Coronary artery (tissue), 2 donors: ENCODE results near the gene PTP4A1.

Experiments used
- DNase-seq: peaks from one replicate; pipeline ENCODE4 v3.0.0-alpha.2; 2017; ENCODE audit warnings: low spot score
- H3K27ac ChIP-seq, 2 donors: fragments of 200-600 bp; sonication (generic); one replicate each; pipeline ENCODE4 v1.5.1; 2016 to 2019
- H3K4me3 ChIP-seq: fragments of 200-600 bp; sonication (generic); 2 replicates; pipeline ENCODE4 v1.5.1; 2016; ENCODE audit warnings: mild to moderate bottlenecking, moderate library complexity
- TF ChIP-seq, protein P1 (sequence below): fragments of 200-600 bp; sonication (generic); IDR thresholded peaks from one replicate; pipeline ENCODE4 v1.5.1; 2019; ENCODE audit warnings: antibody characterized with exemption

Gene PTP4A1

DNA sequence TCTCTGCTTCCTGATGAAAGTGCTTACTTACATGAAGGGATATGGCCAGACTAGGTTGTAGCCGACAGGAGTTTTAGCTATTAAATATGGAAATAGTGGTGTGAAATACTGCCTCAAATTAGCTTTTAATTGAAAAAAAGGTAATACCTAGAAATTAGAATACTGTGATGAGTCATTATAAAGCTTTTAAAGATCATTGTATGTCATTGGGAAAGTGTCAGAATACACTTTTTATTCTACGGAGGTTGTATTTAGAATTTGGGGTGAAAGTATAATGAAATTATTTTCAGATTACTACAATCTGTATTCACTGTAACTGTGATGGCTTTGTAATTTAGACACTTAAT is 2.2 kb downstream of the PTP4A1 start:
- H3K4me3 ChIP-seq = peak overlapping the region; percentile 85
- no peak for DNase-seq
- H3K27ac ChIP-seq = peak overlapping the region; percentile 98 to 100
- TF ChIP-seq, protein P1, sequence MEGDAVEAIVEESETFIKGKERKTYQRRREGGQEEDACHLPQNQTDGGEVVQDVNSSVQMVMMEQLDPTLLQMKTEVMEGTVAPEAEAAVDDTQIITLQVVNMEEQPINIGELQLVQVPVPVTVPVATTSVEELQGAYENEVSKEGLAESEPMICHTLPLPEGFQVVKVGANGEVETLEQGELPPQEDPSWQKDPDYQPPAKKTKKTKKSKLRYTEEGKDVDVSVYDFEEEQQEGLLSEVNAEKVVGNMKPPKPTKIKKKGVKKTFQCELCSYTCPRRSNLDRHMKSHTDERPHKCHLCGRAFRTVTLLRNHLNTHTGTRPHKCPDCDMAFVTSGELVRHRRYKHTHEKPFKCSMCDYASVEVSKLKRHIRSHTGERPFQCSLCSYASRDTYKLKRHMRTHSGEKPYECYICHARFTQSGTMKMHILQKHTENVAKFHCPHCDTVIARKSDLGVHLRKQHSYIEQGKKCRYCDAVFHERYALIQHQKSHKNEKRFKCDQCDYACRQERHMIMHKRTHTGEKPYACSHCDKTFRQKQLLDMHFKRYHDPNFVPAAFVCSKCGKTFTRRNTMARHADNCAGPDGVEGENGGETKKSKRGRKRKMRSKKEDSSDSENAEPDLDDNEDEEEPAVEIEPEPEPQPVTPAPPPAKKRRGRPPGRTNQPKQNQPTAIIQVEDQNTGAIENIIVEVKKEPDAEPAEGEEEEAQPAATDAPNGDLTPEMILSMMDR = no peak

DNA sequence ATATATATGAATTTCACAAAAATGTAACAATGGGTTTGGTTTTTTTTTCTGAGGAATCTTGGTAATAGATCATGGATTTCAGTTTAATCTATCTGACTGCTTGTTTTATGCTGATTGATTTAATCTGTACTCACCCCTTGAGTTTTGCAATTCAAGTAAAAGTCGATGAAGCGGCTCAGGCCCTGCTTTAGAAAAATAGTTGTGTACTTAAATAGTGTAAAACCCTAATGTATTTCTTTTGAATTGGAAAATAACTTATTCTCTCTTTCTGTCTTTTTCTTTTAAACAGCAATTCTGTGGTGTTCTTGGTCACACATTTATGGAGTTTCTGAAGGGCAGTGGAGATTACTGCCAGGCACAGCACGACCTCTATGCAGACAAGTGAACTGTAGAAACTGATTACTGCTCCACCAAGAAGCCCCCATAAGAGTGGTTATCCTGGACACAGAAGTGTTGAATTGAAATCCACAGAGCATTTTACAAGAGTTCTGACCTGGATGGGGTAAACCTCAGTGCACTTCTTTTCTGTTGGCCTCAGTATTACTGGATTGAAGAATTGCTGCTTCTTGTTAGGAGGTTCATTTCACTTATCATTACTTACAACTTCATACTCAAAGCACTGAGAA is 4.0 kb downstream of the PTP4A1 start:
- TF ChIP-seq, protein P1 = no peak
- no peak overlapping the region for H3K4me3 ChIP-seq
- no peak for DNase-seq
- no peak overlapping the region for H3K27ac ChIP-seq

DNA sequence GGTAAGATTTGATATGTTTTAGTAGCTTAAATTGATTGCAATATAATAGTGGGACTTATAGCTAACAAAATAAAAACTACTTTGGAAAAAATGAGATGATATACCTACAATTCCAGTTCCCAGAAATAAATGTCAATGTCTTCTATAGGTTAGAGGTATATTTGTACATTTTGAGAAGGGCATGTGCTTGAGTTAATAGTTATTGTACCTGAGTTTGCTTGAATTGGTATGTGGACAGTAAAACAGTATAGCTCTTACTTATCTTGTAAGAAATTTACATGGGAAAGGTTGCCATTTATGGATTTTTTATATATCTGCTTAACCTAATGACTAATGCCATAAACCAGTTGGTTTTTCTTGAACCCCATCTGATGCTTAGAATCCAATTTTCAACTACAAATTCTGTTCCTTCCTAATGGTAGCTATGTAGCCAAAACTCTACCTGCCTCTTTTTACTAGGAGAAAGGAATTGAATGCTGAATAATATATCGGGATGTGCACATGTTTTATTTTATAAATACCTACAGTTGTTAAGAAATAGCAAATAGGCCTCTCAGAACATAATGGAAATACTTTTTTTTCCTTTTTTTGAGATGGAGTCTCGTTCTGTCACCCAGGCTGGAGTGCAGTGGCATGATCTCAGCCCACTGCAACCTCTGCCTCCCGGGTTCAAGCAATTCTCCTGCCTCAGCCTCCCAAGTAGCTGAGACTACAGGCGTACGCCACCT is 4.9 kb downstream of the PTP4A1 start:
- H3K4me3 ChIP-seq = no peak overlapping the region
- DNase-seq = no peak
- TF ChIP-seq, protein P1 = no peak
- H3K27ac ChIP-seq = no peak overlapping the region

DNA sequence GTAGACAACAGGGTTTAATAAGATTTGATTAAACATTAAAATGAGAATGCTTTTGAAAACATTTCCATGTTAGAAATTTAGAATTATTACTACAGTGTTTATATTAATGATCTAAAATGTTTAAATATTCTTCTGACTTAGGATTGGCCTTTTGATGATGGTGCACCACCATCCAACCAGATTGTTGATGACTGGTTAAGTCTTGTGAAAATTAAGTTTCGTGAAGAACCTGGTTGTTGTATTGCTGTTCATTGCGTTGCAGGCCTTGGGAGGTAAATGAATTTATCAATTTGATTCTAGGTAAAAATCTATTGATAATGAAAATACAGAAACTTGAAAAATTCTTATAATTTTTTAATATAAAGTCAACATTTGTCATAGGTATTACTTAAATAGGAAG is 6.5 kb downstream of the PTP4A1 start:
- TF ChIP-seq, protein P1 = no peak
- Histone ChIP-seq H3K27ac (no peak overlapping the region), H3K4me3 (no peak overlapping the region)
- DNase-seq = no peak

DNA sequence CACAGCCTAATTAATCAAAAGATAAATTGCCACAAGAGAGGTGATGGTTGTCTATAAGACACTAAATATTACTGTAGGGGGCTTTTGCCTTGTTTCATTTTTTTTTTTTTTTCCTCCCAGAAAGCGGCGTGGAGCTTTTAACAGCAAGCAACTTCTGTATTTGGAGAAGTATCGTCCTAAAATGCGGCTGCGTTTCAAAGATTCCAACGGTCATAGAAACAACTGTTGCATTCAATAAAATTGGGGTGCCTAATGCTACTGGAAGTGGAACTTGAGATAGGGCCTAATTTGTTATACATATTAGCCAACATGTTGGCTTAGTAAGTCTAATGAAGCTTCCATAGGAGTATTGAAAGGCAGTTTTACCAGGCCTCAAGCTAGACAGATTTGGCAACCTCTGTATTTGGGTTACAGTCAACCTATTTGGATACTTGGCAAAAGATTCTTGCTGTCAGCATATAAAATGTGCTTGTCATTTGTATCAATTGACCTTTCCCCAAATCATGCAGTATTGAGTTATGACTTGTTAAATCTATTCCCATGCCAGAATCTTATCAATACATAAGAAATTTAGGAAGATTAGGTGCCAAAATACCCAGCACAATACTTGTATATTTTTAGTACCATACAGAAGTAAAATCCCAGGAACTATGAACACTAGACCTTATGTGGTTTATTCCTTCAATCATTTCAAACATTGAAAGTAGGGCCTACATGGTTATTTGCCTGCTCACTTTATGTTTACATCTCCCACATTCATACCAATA is 7.8 kb downstream of the PTP4A1 start:
- Histone ChIP-seq H3K27ac (no peak overlapping the region), H3K4me3 (no peak overlapping the region)
- DNase-seq = no peak
- TF ChIP-seq, protein P1 = no peak

DNA sequence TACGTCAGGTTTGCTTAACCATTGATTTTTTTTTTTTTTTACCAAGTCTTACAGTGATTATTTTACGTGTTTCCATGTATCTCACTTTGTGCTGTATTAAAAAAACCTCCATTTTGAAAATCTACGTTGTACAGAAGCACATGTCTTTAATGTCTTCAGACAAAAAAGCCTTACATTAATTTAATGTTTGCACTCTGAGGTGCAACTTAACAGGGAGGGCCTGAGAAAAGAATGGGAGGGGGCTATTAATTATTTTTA is 8.4 kb downstream of the PTP4A1 start:
- no peak for DNase-seq
- TF ChIP-seq, protein P1 = no peak
- H3K4me3 ChIP-seq = no peak overlapping the region
- no peak overlapping the region for H3K27ac ChIP-seq
